K562 (cell line): Measurements from ENCODE around the gene BANF2. TPM values are rescaled to one million over a fixed set of nuclear protein-coding genes. Genes with fewer than 3 reads are reported as not detected.

Experiments
- ATAC-seq: fragments of 200-7000 bp; cut with Tn5 transposase; 3 replicates; pipeline ENCODE4 v1.9.1; 2020; ENCODE audit warnings: moderate library complexity
- BruUV-seq: library from RNA; stranded (reverse); fragments of 400-500 nt; replicated peaks from 2 replicates; lab custom pipeline; 2021; lab: Mats Ljungman, UMichigan
- CTCF ChIA-PET: fragments of 300-600 bp; formaldehyde crosslinking; extraction: SDS; loops from one replicate; lab custom pipeline; 2021; ENCODE audit warnings: low intra/inter-chr PET ratio; lab: Yijun Ruan, JAX
- POLR2A ChIA-PET: fragments of 300-600, 350-650 bp; sonication (Branson Sonifier 250); formaldehyde crosslinking; extraction: SDS; loops from one replicate; lab custom pipeline; 2021; ENCODE audit warnings: antibody characterized with exemption, inconsistent platforms; lab: Yijun Ruan, JAX
- DNase-seq, 4 experiments: peaks; one replicate each; pipeline versions ENCODE4 v3.0.0 to v3.0.0-alpha.2; 2011 to 2018; ENCODE audit warnings: low spot score in 3 of 4, mixed read lengths in 3 of 4; ENCODE audit errors: extremely low read depth in 1 of 4
- FAIRE-seq: peaks from 2 replicates; lab custom pipeline; 2011; peaks lifted over from hg19 to GRCh38; lab: Jason Lieb, UNC
- H2AFZ ChIP-seq: 2 replicates; pipeline ENCODE4 v1.6.0; 2011; ENCODE audit warnings: low read depth, low read length, control low read depth, inconsistent platforms
- H3K27ac ChIP-seq: fragments of 200-600 bp; 3 replicates; pipeline ENCODE4 v1.8.0; 2011; ENCODE audit warnings: low read depth, mild to moderate bottlenecking, control low read depth, inconsistent platforms, low read length, moderate library complexity, mixed read lengths; ENCODE audit errors: extremely low read depth
- H3K27me3 ChIP-seq, 2 experiments: fragments of 300-600 bp in 1 of 2; 2 replicates in 1 of 2; 3 replicates in 1 of 2; pipeline versions ENCODE4 v1.6.0 to v1.8.0; 2011; ENCODE audit warnings: inconsistent platforms in 2 of 2, low read length in 2 of 2, mild to moderate bottlenecking in 1 of 2, mixed read lengths in 1 of 2, moderate library complexity in 1 of 2; ENCODE audit not compliant: control insufficient read depth in 2 of 2, insufficient read depth in 2 of 2
- H3K36me3 ChIP-seq: fragments of 300-600 bp; 3 replicates; pipeline ENCODE4 v1.8.0; 2011; ENCODE audit warnings: mild to moderate bottlenecking, low read length, inconsistent platforms; ENCODE audit not compliant: control insufficient read depth, insufficient read depth
- H3K4me1 ChIP-seq, 2 experiments: fragments of 200-600 bp in 1 of 2; replicated peaks in 1 of 2; 2 replicates in 1 of 2; 3 replicates in 1 of 2; pipeline versions ENCODE4 v1.5.1 to v1.8.0; 2011; ENCODE audit warnings: inconsistent platforms in 2 of 2, low read length in 2 of 2, mild to moderate bottlenecking in 1 of 2, mixed read lengths in 1 of 2, moderate library complexity in 1 of 2; ENCODE audit not compliant: control insufficient read depth in 2 of 2, insufficient read depth in 2 of 2
- H3K4me2 ChIP-seq: 2 replicates; pipeline ENCODE4 v1.6.1; 2011; ENCODE audit warnings: low read length, control low read depth, inconsistent platforms, mixed read lengths; ENCODE audit not compliant: insufficient read depth
- H3K4me3 ChIP-seq: fragments of 200-600 bp; sonication (generic), shearing (Covaris generic); 2 replicates; pipeline ENCODE4 v1.5.1; 2016; ENCODE audit warnings: control low read depth, inconsistent platforms
- H3K79me2 ChIP-seq: fragments of 200-600 bp; 3 replicates; pipeline ENCODE4 v1.8.0; 2011; ENCODE audit warnings: low read length, inconsistent platforms; ENCODE audit not compliant: control insufficient read depth, insufficient read depth
- H3K9ac ChIP-seq, 2 experiments: 2 replicates each; pipeline versions ENCODE4 v1.6.0 to v1.6.1; 2011; ENCODE audit warnings: low read depth in 2 of 2, low read length in 2 of 2, control low read depth in 1 of 2, inconsistent platforms in 1 of 2, mild to moderate bottlenecking in 1 of 2, mixed read lengths in 1 of 2; ENCODE audit not compliant: insufficient read depth in 1 of 2
- H3K9me1 ChIP-seq: one replicate; pipeline ENCODE4 v1.6.0; 2011; ENCODE audit warnings: inconsistent platforms, mild to moderate bottlenecking, low read length, moderate library complexity; ENCODE audit not compliant: control insufficient read depth, insufficient read depth
- H3K9me3 ChIP-seq: replicated peaks from 2 replicates; pipeline ENCODE4 v1.5.1; 2011; ENCODE audit warnings: low read depth, low read length, inconsistent platforms; ENCODE audit not compliant: control insufficient read depth, insufficient read depth
- H4K20me1 ChIP-seq: replicated peaks from 2 replicates; pipeline ENCODE4 v1.6.1; 2011; ENCODE audit warnings: low read length, inconsistent platforms, mixed read lengths; ENCODE audit not compliant: control insufficient read depth, insufficient read depth
- ATF4 ChIP-seq: fragments of 450-650 bp; formaldehyde crosslinking; IDR thresholded peaks from 2 replicates; pipeline ENCODE4 v1.4.0; 2022; ENCODE audit warnings: mild to moderate bottlenecking, moderate library complexity
- BRF1 ChIP-seq: IDR thresholded peaks from 3 replicates; pipeline ENCODE4 v1.6.1; 2011; ENCODE audit warnings: borderline replicate concordance, mild to moderate bottlenecking; ENCODE audit not compliant: insufficient read length; ENCODE audit errors: extremely low read depth
- EWSR1 ChIP-seq: fragments of 450-650 bp; IDR thresholded peaks from 2 replicates; pipeline ENCODE4 v1.6.1; 2018; ENCODE audit warnings: borderline replicate concordance, mild to moderate bottlenecking, low read depth, moderate library complexity; ENCODE audit not compliant: partially characterized antibody
- HDAC1 ChIP-seq, 2 experiments: fragments of 450-650 bp; IDR thresholded peaks; 2 replicates each; pipeline ENCODE4 v1.6.1; 2016 to 2017; ENCODE audit warnings: inconsistent platforms in 1 of 2, mild to moderate bottlenecking in 1 of 2, moderate library complexity in 1 of 2
- HLTF ChIP-seq: fragments of 450-650 bp; IDR thresholded peaks from 2 replicates; pipeline ENCODE4 v1.6.1; 2016
- HMG20B ChIP-seq: fragments of 250-450 bp; sonication (Bioruptor Pico); IDR thresholded peaks from 2 replicates; pipeline ENCODE4 v1.5.0; 2021; ENCODE audit warnings: mild to moderate bottlenecking
- HMGN3 ChIP-seq: IDR thresholded peaks from 2 replicates; pipeline ENCODE4 v1.6.1; 2011; ENCODE audit warnings: borderline replicate concordance, low read depth, mild to moderate bottlenecking, mixed read lengths, low read length; ENCODE audit not compliant: insufficient read length; ENCODE audit errors: extremely low read depth
- JUND ChIP-seq, 2 experiments: IDR thresholded peaks; 2 replicates in 1 of 2; 3 replicates in 1 of 2; pipeline ENCODE4 v1.6.1; 2011; ENCODE audit warnings: borderline replicate concordance in 2 of 2, low read depth in 2 of 2, low read length in 2 of 2, improper control_type of control experiment in 1 of 2, missing biosample characterization in 1 of 2, missing genetic modification characterization in 1 of 2, missing genetic modification reagents in 1 of 2
- MLLT1 ChIP-seq, 2 experiments: fragments of 450-650 bp; IDR thresholded peaks; 2 replicates each; pipeline ENCODE4 v1.6.1; 2016
- NCOR1 ChIP-seq: fragments of 450-650 bp; IDR thresholded peaks from 2 replicates; pipeline ENCODE4 v1.6.1; 2016; ENCODE audit warnings: mild to moderate bottlenecking, moderate library complexity
- NR2C2 ChIP-seq, 2 experiments: fragments of 200-800 bp in 1 of 2; sonication (Bioruptor generic) in 1 of 2; sonication (generic) in 1 of 2; formaldehyde crosslinking in 1 of 2; IDR thresholded peaks; 2 replicates each; pipeline versions ENCODE4 v1.6.1 to v1.8.0; 2016 to 2022; ENCODE audit warnings: mild to moderate bottlenecking in 1 of 2, missing compliant biosample characterization in 1 of 2, missing genetic modification characterization in 1 of 2, missing genetic modification reagents in 1 of 2
- PKNOX1 ChIP-seq: fragments of 450-650 bp; IDR thresholded peaks from 2 replicates; pipeline ENCODE4 v1.6.1; 2016
- RBM14 ChIP-seq: fragments of 200-400 bp; formaldehyde crosslinking; IDR thresholded peaks from 2 replicates; pipeline ENCODE4 v1.6.1; 2018; ENCODE audit warnings: low read depth, mild to moderate bottlenecking, low read length, moderate library complexity, borderline replicate concordance; ENCODE audit not compliant: insufficient read depth
- SAP30 ChIP-seq: fragments of 200-600 bp; sonication (generic); IDR thresholded peaks from 2 replicates; pipeline ENCODE4 v1.6.1; 2012; ENCODE audit warnings: borderline replicate concordance, low read depth, mild to moderate bottlenecking, moderate library complexity, low read length, control low read depth, inconsistent platforms; ENCODE audit not compliant: insufficient read depth, poor library complexity, severe bottlenecking
- ZC3H11A ChIP-seq: IDR thresholded peaks from 2 replicates; pipeline ENCODE4 v1.6.1; 2012; ENCODE audit warnings: low read depth, low read length, improper control_type of control experiment
- ZC3H8 ChIP-seq: fragments of 450-650 bp; IDR thresholded peaks from 2 replicates; pipeline ENCODE4 v1.6.1; 2017
- ZNF232 ChIP-seq: sonication (generic); formaldehyde crosslinking; IDR thresholded peaks from 2 replicates; pipeline ENCODE4 v1.8.0; 2022; ENCODE audit warnings: mild to moderate bottlenecking, missing genetic modification reagents
- ZNF586 ChIP-seq: fragments of 450-650 bp; formaldehyde crosslinking; conservative IDR thresholded peaks from 2 replicates; pipeline ENCODE4 v1.4.0; 2020; ENCODE audit warnings: mild to moderate bottlenecking, moderate library complexity
- WGBS: fragments of 100-300 bp; shearing (Covaris generic); methylation state at CpG from one replicate; pipeline ENCODE4 v1.1.6; 2016; ENCODE audit warnings: low coverage, mixed read lengths; ENCODE audit not compliant: insufficient coverage; ENCODE audit errors: missing lambda C conversion rate; 5-methylcytosine and 5-hydroxymethylcytosine counted together
- in situ Hi-C: fragments of 300-500 bp; cut with MboI; formaldehyde crosslinking; loops from 4 replicates; pipeline ENCODE4 v1.15.0; 2018; ENCODE audit warnings: inconsistent platforms, mixed read lengths
- intact Hi-C: fragments of 100-400 bp; cut with micrococcal nuclease; formaldehyde crosslinking; loops from 2 replicates; pipeline ENCODE4 v1.14.2; 2022
- polyA plus RNA-seq, 8 experiments: library from polyadenylated mRNA; depleted of rRNA in 4 of 8; stranded (reverse) in 5 of 8; unstranded in 3 of 8; fragments of >200 nt; fragmentation: Nextera tagmentation in 2 of 8; fragmentation: Illumina TruSeq in 1 of 8; extraction: Ambion mirVana in 2 of 8; extraction: Trizol in 1 of 8; gene quantifications; 2 replicates each; pipeline versions ENCODE4 v1.2.1 to v1.2.3, GENCODE V29; 2011 to 2014; ENCODE audit warnings: inconsistent platforms in 1 of 8, missing spikeins in 1 of 8
- total RNA-seq, 7 experiments: library from RNA; depleted of rRNA in 6 of 7; stranded (reverse); fragments of >200 nt in 6 of 7; fragmentation: Illumina TruSeq in 2 of 7; extraction: Trizol in 2 of 7; gene quantifications; 2 replicates each; pipeline versions ENCODE4 v1.2.1 to v1.2.3, GENCODE V29; 2011 to 2021; ENCODE audit warnings: low replicate concordance in 1 of 7

Gene BANF2
- total and polyA plus RNA-seq, 9 of the 15 experiments (the other 6 are each of a cell fraction or from before 2014, with no cell fraction given), result not detected

- Histone ChIP-seq H2AFZ (no peak overlapping the region), H3K4me2 (no peak overlapping the region), H3K4me1 (no peaks in the 10 kb centered on the region; a peak in 3 of 5 replicates), H3K27me3 (no peaks in the 10 kb centered on the region), H3K79me2 (peaks cover 38% of the 10 kb centered on the region)
- FAIRE-seq (no peak), DNase-seq (no peak)
- POLR2A ChIA-PET, result no interaction called here
- TF ChIP-seq JUND (IDR thresholded peaks at IDR 0.05; ENCODE audit: borderline replicate concordance, low read depth, low read length) (no peak), JUND (tag; IDR thresholded peaks at IDR 0.05; ENCODE audit: borderline replicate concordance, low read depth, low read length) (no peak), HMG20B (CRISPR knock-in tag) (no peak), HLTF (no peak), ZNF232 (CRISPR knock-in tag) (no peak), BRF1 (no peak), HDAC1 (IDR thresholded peaks at IDR 0.05) (no peak), ATF4 (CRISPR knock-in tag) (no peak), SAP30 (no peak), NR2C2 (CRISPR knock-in tag; IDR thresholded peaks at IDR 0.05) (no peak), NR2C2 (tag; IDR thresholded peaks at IDR 0.05) (no peak), HMGN3 (no peak), ZC3H11A (no peak), EWSR1 (no peak), PKNOX1 (no peak), MLLT1 (IDR thresholded peaks at IDR 0.05) (no peak), RBM14 (no peak), ZNF586 (CRISPR knock-in tag) (no peak), NCOR1 (no peak), ZC3H8 (no peak)
- TF ChIP-seq, all 486 proteins: peak for 0
- intact Hi-C loops, result no loop called here
- Histone ChIP-seq H3K4me3 (no peak overlapping the region), H4K20me1 (0 out of 2 replicates have a peak, but pooled peaks cover 2% of the 10 kb centered on the region), H3K36me3 (peaks cover 10% of the 10 kb centered on the region; the same call in 1 of the 3 replicates), H3K9me1 (no peaks in the 10 kb centered on the region), H3K27ac (no peak overlapping the region), H3K9me3 (no peaks in the 10 kb centered on the region), H3K9ac (no peak overlapping the region)
- BruUV-seq, result no TSS peak
- CTCF ChIA-PET, result no interaction called here
- WGBS, result 71% methylated on average over 5 of the region's 5 CpGs
- no peak for ATAC-seq
- in situ Hi-C loops, result no loop called here
Measured at GRCh38 chr20:17663486-17663885, 36.3 kb upstream of the BANF2 start.
